Lower leg skin (tissue), 4 donors: ENCODE measurements around the gene MDK. TPM values are rescaled to one million over a fixed set of nuclear protein-coding genes. Genes with fewer than 3 reads are reported as not detected.

Experiments
- DNase-seq, 2 donors: peaks; one replicate each; pipeline ENCODE4 v3.0.0-alpha.2; 2019; ENCODE audit warnings: low spot score in 2 of 2
- H3K4me3 ChIP-seq: fragments of 200-600 bp; sonication (generic); 2 replicates; pipeline ENCODE4 v1.5.1; 2017; ENCODE audit warnings: mild to moderate bottlenecking, low read depth; ENCODE audit not compliant: poor library complexity, severe bottlenecking
- POLR2A ChIP-seq, 2 donors: fragments of 450-650 bp; IDR thresholded peaks; one replicate each; pipeline ENCODE4 v1.6.1; 2016 to 2017; ENCODE audit warnings: antibody characterized with exemption in 2 of 2, mild to moderate bottlenecking in 1 of 2, moderate library complexity in 1 of 2
- WGBS, 2 donors: methylation state at CpG; one replicate each; pipeline ENCODE4 v1.1.5; 2018; 5-methylcytosine and 5-hydroxymethylcytosine counted together
- intact Hi-C: fragments of 100-400 bp; cut with DNase I; formaldehyde crosslinking; loops from one replicate; pipeline ENCODE4 v1.15.0; 2023; ENCODE audit warnings: low total_unique reads
- total RNA-seq, 4 donors: library from RNA; depleted of rRNA; stranded (reverse); fragments of >200 nt; gene quantifications; one replicate each; pipeline ENCODE4 v1.1.0, GENCODE V29; 2016
- TF ChIP-seq, protein P1 (sequence below), 3 donors: fragments of 450-650 bp; IDR thresholded peaks; one replicate each; pipeline ENCODE4 v1.5.1; 2016; ENCODE audit warnings: antibody characterized with exemption in 3 of 3, mild to moderate bottlenecking in 3 of 3, moderate library complexity in 2 of 3

The MDK gene
- total RNA-seq, 4 donors from 2014 or later, result 6.0 to 19.4 (median 12.0) TPM

DNA sequence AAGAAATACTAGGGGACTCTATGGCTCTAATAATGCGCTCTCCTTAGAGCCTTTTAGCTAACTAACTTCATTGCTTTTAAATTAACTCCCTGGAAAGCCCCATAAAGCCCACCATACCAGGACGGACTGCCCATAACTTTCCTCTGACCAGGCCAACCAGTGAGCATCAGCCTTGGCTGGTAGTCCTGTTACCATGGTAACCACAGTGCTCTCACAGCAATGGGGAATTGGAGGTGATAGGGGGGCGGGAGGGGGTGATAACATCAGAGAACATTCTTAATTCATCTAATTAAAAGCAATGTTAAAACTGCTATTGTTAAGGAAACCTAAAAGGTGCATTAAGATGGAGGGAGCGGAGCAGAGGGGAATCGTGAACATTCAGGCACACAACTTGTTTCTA is 37.3 kb downstream of the MDK start:
- no peak overlapping the region for H3K4me3 ChIP-seq
- intact Hi-C loops, result no loop called here
- WGBS, 2 donors, result 91 to 95% methylated on average over 5 of the region's 5 CpGs
- TF ChIP-seq POLR2A (IDR thresholded peaks at IDR 0.05), result no peak
- TF ChIP-seq, protein P1, sequence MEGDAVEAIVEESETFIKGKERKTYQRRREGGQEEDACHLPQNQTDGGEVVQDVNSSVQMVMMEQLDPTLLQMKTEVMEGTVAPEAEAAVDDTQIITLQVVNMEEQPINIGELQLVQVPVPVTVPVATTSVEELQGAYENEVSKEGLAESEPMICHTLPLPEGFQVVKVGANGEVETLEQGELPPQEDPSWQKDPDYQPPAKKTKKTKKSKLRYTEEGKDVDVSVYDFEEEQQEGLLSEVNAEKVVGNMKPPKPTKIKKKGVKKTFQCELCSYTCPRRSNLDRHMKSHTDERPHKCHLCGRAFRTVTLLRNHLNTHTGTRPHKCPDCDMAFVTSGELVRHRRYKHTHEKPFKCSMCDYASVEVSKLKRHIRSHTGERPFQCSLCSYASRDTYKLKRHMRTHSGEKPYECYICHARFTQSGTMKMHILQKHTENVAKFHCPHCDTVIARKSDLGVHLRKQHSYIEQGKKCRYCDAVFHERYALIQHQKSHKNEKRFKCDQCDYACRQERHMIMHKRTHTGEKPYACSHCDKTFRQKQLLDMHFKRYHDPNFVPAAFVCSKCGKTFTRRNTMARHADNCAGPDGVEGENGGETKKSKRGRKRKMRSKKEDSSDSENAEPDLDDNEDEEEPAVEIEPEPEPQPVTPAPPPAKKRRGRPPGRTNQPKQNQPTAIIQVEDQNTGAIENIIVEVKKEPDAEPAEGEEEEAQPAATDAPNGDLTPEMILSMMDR (IDR thresholded peaks at IDR 0.05), result no peak
- DNase-seq, result no peak

DNA sequence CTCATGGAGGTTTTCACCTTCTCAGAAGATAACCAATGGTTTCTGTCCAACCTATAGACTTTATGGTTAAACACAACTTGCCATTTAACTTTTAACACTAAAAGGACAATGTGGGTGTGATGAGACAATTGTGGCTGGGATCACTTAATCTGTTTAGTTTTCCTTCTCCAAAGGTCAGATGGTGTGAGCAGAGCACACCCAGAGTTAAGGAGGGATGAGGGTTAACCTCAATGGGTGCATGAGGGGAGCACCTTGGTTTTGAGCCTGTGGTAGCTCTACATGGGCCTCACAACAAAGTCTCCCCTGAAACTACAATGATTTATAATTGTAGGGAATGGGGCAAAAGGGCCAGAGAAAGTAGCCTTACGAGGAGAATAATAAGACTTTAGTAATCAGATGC is 39.0 kb downstream of the MDK start:
- H3K4me3 ChIP-seq, result no peak overlapping the region
- TF ChIP-seq POLR2A (IDR thresholded peaks at IDR 0.05), result no peak
- TF ChIP-seq, protein P1 (IDR thresholded peaks at IDR 0.05), result no peak
- intact Hi-C loops, result no loop called here
- 93 to 95% methylated on average over 1 of the region's 1 CpG for WGBS, 2 donors
- DNase-seq, result no peak

DNA sequence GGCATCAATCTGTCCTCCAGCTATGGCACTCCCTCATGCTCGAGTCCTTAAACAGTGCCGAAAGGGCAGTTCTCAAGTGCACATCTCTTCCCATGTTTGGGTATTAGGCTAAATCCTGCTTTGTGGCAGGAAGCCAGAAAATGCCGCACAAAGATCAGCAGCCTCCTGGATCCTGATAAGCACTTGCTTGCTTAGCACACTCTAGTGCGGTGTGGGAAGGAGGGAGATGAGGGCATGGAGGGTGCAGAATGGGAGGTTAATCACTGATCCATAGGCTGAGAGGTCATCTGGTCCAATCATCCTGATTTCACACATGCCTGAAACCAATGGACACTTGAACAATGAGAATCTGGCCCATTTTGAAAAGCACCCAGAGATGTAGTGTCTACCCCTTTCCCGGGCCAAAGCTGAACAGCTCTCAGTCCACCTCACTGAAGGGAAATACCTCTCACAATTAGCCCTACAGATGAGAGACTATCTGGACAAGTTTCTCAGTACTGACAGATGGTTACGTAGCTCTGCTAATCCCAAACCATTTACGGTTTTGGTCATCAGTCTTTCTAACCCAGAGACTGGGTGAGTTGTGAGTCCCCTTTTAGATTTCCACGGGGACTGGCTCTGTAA is 39.9 kb downstream of the MDK start:
- WGBS, 2 donors, result 93 to 96% methylated on average over 8 of the region's 8 CpGs
- no peak overlapping the region for H3K4me3 ChIP-seq
- TF ChIP-seq, protein P1 (IDR thresholded peaks at IDR 0.05), result no peak
- TF ChIP-seq POLR2A (IDR thresholded peaks at IDR 0.05), result no peak
- intact Hi-C loops, result no loop called here
- no peak for DNase-seq

DNA sequence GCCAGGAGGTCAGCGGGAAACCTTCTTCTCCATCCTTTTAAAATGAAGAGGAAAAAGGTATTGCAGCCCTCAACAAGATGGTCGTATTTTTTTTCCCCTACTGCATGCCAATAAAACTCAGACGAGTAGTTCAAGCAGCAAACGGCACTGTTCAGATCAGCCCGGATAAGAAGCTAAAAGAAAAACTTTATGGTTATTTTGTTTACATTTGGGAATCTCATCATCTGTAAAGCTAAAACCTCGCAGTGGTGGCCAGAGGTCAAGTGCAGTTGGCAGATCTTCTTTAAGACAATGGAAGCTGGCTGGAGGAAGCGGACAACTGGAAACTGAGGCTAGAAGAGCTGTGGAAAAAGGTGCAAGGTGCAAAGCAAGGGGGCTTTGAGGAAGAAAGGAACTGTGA is 41.1 kb downstream of the MDK start:
- intact Hi-C loops, result no loop called here
- 77 to 87% methylated on average over 7 of the region's 7 CpGs for WGBS, 2 donors
- no peak for DNase-seq
- no peak overlapping the region for H3K4me3 ChIP-seq
- TF ChIP-seq, protein P1 (IDR thresholded peaks at IDR 0.05), result no peak
- no peak for TF ChIP-seq POLR2A (IDR thresholded peaks at IDR 0.05)

DNA sequence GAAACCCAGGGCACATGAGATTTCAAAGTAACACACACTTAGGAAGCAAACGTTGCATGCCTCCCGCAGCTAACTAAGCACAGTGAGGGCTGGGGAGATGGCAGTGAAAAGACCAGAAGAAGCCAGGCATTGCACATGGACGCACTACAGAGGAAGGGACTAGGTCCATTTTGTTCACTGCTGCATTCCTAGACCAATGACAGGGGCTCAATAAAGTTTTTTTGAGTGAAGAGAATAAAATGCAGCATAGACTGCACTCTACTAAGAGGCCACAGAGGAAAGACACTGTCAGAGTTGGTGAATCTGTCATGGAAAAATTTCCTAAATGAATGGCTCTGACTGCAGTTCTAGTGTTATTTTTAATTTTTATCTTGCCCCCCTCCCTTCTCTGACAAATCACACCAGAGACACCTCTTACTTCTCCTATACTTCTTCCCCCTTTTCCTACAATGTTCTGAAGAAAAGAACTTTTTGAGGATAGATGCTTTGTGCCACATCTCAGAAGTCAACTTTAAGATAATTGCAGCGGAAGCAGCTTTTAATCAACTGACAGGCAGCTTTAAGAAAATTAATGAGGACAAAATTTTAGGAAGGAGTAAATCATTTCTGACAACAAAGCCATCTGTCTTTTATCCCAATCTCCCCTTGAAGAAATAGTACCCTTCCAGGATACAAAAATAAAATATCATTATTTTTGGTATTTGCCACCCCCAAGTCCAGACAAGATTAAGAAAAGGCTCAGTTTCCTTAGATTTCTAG is 44.9 kb downstream of the MDK start:
- WGBS, 2 donors, result 81 to 84% methylated on average over 4 of the region's 4 CpGs
- H3K4me3 ChIP-seq, result no peak overlapping the region
- TF ChIP-seq POLR2A (IDR thresholded peaks at IDR 0.05), result no peak
- TF ChIP-seq, protein P1 (IDR thresholded peaks at IDR 0.05), result no peak
- intact Hi-C loops, result no loop called here
- DNase-seq, result no peak
